D341Med (cell line): ENCODE data around the gene SMURF1.

ENCODE experiments used
- DNase-seq: peaks from one replicate; pipeline ENCODE4 v3.0.0; 2012; ENCODE audit warnings: low spot score

SMURF1 gene

DNA sequence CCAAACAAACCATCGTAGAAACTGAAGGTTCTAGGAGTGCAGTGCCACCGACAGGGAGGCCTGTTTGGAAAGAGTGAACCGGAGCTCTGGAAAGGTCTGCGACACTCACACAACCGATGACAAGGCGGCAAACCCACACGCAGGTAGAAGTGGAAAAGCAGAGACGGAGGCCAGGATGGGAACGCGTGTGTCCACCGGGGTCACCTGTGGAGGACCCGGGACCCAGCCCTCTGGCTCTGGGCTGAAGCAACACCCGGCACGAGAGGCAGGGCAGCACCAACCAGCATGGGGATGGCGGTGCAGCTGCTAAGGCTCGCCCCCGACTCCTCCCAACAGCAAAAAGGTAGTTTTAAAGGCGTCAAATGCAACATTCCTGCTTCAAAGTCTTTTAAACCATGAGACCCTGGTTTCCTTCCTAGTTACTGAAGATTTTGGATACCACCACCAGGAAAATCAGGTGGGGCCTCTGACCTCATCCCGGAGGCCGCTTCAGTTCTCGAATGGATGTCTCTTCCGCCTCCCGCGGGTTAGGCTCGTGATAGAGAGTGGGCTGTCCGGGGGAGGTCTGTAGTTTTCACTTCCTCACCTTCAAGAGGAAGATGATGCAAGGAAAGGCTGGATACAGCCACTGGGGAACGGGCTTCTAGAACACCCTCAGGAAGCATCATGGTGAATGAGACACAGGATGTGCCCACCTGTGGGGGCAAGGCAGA, 115.5 kb downstream of the SMURF1 start:
- no peak for DNase-seq

DNA sequence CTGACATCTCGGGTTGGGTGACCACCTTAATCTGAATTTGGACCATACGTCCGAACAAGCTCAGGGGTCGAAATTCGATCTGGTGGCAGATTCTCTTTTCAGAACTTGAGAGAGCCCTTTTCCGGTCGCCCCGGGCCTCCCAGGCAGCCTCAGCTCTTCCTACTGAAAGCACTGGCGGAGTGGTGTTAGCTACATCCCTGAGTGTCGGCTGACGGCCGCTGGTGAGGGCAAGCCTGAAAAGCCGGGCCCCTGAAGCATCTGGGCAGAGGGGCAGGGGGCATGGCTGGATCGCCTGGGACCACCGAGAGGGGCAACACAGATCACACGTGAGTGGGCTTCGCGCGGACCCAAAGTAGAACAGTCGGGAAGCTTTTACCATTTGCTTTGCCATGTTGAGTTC, 116.1 kb downstream of the SMURF1 start:
- DNase-seq: no peak

DNA sequence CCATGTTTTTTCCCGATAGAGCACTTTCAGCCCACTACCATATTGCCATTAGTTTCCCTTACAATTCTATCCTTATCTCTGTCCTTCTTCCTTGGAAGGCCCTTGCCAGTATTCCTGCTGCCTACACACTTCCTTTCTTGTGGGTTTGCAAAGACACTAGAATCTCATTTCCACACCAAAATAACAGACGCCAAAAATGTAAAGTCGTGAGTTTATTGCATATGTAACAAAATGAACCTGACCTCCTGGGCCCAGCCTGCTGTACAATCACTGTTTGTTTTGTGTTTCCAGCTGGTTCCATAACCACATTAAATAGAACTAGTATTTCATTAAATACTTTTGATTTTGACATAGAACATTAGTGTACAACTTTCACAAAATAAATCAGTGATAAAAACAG, 116.7 kb downstream of the SMURF1 start:
- no peak for DNase-seq

DNA sequence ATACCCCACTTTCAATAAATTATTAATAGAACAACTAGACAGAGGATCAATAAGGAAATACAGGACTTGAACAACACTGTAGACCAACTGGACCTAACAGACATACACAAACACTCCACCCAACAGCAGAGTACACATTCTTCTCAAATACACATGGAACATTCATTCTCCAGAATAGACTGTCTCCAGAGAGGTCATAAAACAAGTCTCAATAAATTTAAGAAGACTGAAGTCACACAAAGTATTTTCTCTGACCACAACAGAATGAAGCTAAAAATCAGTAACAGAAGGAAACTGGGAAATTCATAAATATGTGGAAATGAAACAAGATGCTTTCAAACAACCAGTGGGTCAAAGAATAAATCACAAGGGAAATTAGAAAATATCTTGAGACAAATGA, 119.8 kb downstream of the SMURF1 start:
- DNase-seq: no peak

DNA sequence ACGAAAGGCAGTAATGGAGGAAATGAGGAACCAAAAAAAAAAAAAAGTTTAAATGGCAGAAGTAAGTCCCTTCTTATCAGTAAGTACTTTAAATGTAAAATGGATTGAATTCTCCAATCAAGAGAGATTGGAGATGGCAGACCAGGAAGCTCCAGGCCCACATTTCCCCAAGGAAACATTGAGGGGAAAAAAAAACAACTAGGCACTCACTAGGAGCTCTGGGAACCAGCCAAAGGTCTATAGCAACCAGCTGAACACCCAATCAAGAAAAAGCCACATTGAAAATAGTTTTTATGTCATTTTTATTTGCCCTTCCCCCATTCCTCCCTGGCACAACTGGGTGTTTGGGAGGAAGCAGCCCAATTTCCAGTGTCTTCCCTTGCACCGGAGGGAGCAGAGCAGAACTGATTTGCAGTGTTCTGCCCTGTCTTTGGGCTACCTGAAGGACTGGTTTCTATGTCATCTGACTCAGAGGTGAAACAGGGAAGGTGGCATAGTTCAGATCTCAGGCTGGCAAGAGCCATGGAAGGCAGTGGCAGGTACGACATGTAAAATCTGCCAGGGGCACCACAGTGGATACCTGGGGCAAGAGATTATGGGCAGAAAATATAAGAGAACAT, 121.9 kb downstream of the SMURF1 start:
- DNase-seq: no peak

DNA sequence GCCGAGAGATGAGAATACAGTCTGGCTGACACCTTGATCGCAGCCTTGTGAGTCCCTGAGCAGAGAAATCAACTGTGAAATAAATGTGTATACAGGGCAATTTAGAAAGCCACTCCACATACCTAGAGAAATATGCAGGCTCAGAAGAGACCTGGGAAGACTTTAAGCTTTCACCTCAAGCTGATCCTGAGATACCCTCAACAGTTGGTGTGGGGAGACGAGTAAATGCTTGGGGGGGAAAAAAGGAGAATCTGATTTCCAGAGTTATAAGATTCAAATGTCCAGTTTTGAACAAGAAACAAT, 123.5 kb downstream of the SMURF1 start:
- no peak for DNase-seq

DNA sequence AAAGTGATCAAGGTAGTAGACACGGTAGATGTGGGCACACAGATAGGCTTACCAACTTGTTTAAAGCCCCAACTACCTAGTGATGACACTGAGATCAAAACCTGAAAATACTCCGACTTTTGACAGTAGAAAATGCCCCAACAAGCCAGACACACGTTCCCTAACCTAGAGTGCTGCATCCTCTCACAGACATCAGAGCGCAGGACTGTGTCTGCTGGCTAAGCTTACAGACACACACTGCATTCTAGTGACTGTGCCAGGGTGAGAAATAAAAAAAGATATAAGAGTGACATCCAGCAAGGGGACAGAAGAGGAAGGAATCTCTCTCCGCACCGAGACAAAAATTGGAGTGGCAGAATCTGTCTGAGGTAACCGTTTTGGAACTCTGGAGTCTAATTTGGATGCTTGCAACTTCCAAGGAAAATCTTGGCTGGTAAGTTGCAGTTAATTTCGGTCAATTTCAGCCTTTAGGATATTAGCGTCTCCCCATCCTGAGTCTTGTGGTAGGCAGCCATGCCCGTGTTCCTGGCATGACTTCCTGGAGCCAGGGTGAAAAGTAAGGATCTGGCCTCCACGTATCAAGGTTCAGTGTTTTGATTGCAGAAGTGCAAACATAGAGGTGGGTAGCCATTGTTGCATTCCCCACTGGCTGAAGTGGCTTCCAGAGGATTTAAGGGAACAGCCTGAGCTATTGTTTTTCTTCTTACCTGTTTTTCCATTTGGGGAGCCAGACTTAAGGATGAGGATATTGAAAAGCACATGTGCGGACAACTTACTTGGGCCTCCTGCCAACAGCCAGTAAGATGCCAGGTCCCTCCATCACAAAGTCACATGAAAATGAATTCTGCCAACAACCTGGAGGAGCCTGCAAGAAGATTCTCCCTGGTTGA, 124.1 kb downstream of the SMURF1 start:
- no peak for DNase-seq

DNA sequence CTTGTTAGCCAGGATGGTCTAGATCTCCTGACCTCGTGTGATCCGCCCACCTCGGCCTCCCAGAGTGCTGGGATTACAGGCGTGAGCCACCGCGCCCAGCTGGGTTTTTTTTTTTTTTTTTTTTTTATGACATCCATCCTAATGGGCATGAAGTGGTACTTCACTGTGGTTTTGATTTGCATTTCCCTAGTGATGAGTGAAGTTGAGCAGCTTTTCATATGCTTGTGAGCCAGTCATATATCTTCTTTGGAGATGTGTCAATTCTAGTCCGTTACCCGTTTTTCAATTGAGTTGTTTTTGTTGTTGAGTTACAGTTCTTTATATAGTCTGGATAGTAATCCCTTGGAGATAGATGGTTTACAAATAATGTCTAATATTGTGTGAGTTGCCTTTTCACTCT, 127.7 kb downstream of the SMURF1 start:
- DNase-seq: no peak

DNA sequence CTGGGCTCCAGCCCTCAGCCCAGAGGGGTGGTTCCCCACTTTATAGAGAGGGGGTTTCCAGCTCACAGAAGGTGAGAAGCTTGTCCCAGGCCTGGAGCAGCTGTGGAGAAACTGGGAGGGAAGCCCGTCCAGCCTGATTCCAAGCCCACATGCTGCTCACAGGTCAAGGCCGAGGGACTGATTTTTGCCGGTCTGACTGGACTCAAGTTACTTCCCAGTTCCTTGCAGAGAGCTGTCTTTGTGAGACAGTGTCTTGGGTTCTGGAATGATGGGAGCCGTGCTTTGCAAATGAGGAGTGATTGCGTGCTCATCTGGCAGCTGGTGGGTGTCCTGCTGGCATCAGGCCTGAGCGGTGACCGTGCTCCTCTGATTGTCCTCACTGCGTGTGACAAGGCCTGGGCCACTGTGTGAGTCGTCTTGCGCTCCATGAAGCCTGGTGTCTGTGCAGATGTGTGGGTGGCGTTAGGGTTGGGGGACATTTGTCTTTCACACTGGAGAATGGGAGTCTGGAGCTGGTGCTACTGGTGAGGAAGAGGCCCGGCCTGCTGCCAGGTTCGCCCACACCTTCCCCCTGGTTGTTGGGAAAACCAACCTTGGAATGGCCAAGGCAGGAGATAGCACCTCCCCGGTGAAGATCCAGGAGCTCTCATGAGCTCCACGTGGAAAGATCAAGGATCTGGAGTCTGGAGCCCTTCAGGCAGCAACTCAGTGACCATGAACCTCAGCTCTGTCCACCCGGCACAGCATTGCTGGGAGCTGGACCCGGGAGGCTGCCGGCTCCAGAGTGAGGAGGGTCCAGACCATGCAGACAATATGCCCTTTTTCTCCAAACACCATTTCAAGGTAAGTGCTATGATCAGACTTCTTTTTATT, 129.6 kb downstream of the SMURF1 start:
- DNase-seq: no peak

DNA sequence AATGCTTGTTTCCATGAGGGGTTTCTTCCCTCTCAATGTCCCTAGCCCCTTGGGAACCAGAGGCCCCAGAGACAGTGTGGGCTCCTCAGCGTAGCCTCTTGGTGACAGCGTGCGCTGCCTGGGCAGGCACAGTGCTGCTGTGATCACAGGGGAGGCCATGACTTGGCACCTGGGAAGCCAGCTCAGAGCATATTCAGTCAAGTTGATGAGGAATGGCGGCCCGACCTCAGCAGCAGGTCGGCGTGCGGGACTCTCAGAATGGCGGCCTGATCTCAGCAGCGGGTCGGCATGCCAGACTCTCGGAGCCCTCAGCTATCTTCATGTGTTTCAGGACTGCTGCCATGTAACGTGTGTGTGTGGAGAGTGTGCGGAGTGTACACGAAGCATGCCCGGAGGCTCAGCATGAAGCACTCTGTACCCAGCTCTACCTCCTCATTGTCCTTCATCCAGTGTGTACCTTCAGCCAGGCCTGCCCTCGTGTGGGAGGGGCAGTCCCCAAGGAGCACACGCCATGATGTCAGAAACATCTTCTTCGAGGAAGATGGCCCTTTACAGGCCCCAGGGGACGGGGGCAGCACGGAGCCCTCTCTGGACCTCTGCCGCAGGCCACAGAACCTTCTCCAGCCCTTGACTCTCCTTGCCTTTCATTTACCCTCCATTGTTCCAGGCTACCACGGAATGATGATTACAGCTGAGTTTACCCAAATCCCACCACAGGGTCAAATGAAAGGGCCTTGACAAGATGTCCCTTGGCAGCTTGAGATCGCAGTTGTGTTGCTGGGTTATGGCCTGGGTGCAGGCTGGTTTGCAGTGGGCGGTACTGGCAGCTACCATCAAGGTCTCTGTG, 130.4 kb downstream of the SMURF1 start:
- DNase-seq: no peak

DNA sequence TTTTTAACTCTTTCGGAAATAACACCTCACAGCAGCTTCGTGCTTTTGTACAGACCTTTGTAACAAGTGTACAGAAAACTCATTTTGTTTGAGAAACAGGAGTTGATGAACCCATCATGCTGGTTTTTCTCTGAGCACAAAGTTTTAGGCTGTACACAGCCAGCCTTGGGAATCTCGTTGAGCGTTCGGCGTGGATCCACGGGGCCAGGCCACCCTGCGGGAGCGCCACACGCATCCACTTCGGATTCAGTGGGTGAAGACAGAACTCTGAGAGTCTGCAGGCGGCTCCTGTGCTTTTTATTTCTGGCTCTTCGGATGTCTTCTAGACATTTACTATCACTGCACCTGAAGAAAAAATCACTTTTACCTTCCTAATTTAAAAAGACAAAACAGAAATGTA, 131.2 kb downstream of the SMURF1 start:
- no peak for DNase-seq

DNA sequence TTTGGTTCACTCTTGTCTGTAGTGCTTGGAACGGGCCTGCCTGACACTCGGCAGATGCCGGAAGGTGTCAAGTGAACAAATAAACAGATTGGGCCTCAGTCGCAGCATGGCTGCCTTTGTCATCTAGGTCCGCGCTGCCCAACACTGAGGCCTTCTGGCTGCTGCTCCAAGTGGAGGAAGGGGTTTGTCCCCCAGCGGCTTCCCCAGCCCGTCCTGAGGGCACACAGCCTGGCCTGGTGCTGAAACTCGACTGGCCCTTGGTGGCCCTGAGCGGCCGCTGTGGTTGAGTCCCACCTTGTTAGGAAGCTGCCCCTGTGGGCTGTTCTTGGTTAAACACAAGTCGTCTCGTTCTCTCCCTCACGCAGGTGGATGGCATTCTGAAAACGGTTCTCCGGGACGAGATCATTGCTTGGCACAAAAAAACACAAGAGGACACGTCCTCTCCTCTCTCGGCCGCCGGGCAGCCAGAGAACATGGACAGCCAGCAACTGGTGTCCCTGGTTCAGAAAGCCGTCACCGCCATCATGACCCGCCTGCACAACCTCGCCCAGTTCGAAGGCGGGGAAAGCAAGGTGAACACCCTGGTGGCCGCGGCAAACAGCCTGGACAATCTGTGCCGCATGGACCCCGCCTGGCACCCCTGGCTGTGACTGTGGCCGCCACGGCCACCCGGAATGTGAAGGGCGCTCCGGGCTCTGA, 132.1 kb downstream of the SMURF1 start:
- no peak for DNase-seq

DNA sequence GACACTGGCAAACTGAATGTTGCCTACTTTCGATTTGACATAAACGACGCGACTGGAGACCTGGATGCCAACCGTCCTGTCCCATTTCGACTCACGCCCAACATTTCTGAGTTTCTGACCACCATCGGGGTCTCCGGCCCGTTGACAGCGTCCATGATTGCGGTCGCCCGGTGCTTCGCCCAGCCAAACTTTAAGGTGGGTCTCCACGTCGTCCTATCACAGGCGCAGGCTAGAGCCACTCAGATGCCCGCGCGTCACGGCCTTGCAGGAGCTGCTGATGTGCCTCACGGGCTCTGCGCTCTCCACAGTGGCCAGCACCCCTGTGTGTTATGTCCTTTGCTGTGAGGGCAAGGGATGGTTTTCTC, 132.6 kb downstream of the SMURF1 start:
- no peak for DNase-seq

DNA sequence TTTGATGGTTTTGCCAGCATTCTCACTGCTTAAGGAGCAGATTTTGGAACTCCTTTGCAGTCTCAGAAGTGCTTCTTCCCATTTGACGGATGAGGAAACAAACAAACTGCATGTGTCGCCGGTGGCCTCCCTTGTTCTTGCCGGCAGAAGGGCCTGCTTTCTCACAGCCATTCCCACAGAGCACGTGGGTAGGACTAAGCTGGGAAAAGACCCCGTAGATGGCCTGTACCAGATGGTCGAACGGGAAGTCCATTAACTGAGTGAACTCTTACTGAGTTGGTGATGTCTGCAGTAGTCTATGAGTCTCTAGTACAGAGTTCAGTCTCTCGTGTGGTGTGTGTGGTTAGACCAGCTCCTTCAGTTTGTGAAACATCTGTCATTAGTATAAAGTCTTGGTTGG, 133.6 kb downstream of the SMURF1 start:
- no peak for DNase-seq

DNA sequence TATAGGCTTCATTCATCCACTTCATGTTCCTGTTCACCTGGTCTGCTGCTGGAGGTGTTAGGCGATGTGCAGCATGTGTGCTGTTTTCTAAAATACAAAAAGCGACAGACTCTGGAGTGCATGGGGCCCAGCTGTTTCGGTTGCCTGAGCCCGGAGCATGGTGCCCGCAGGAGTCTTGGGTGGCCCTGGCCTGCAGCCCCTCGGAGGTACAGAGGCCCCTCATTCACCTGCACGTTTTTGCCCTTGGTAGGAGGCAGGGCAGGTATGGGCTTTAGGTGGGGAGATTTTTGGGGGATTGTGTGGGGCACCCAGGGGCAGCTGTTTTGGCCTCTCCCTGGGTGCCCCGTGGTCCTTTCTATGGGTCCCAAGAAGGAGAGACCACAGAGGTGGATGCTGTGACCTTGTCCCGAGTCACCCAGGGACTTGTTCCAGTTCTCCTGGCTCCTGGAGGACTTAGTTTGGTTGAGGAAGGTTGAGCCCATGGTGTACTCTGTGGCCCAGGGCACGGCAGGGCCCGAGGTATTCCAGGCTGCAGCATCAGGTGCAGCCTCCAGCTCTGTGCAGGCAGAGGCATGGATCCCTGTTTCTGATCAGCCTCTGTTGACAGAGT, 134.9 kb downstream of the SMURF1 start:
- DNase-seq: no peak

DNA sequence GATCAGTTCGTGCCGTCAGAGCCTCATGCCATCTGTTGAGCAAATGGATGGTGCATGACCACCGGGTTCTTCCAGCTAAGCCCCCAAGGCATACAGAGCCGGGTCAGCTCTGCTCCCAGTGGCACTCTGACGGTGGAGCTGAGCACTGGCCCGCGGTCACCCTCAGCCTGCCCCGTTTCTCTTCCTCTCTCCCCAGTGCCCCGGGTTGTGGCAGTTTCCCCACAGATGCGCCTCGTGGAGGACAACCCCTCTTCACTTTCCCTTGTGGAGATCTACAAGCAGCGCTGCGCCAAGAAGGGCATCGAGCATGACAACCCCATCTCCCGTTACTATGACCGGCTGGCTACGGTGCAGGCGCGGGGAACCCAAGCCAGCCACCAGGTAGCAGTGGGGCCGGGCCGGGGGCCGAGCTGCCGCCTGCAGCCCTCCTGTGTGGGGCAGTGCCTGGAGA, 135.7 kb downstream of the SMURF1 start:
- no peak for DNase-seq

DNA sequence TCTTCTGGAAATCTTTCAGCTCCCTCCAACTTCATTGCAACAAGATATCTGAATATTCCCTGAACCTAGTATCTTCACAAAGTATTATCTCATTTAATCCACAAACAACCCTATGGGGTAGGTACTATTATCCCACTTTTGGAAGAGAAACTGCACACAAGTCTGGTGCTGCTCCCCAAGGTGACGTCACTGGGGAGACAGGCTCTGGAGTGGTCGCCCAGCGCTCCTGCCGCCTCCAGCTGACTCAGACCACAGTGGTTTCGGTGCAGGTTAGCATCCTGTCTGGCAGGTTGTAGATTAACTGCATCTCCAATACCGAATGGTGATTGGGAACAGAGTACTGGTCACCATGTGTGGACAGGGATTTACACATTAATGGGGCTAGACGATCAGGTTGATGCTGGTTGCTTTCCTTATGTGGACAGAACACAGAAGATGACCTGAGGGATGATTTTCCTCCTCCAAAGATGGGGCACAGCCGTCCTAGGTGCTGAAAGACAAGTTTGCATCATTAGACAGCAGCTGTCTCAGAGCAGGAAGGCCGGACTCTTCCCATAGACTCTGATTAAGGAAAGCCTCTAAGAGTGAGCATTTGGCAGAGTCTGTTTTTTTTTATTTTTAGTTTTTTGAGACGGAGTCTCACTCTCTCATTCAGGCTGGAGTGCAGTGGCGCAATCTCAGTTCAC, 137.0 kb downstream of the SMURF1 start:
- DNase-seq: no peak

DNA sequence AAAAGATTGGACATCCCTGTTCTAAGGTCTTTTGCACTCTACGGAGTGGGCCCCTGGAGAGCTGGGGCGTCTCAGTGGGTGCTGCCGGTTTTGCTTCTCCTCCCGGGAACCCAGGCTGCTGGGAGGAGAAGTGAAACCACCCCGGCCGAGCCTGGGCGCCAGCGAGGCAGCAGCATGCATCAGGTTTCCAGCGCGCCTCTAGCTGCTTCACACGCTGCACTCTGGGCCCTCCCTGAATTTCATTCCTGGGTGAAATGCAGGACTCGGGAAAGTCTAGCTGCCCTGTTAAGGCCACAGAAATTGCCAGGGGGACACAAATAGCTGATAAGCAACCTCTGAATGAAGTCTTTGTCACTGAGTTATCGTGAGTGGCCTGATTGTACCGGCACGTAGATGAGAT, 138.1 kb downstream of the SMURF1 start:
- no peak for DNase-seq

DNA sequence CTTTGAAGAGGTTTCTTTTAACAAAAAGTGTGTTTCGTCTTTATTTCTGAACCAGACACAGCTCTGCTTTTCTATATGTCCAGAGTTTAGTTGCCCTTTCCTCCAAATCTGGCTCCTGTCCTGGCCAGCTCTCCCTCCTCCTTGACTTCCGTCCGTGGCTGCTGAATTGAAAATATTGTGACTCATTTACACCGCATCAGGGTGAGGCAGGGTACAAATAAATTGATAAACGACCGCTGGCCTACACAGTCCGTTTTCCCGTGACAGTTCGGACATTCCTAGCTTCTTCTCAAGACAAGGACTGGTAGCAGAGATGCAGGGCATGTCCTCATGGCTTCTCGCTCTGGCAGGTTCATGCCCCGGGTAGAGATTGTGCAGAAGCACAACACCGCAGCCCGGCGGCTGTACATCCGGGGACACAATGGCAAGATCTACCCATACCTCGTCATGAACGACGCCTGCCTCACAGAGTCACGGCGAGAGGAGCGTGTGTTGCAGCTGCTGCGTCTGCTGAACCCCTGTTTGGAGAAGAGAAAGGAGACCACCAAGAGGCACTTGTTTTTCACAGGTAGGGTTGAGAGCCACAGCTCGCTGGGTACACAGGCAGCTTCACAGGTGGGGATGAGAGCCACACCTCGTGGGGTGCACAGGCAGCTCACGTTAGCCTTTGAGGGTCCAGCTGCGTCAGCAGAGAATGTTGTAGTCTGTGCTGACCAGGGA, 139.0 kb downstream of the SMURF1 start:
- peak; percentile 9 for DNase-seq
